ENCODE data around the gene GPR55. TPM values are rescaled to one million over a fixed set of nuclear protein-coding genes. Genes with fewer than 3 reads are reported as not detected.

The GPR55 gene
- total and polyA plus RNA-seq, 2 of the 4 experiments (the other 2 are of a cell fraction) = 0.03 TPM; not detected in 1

DNA sequence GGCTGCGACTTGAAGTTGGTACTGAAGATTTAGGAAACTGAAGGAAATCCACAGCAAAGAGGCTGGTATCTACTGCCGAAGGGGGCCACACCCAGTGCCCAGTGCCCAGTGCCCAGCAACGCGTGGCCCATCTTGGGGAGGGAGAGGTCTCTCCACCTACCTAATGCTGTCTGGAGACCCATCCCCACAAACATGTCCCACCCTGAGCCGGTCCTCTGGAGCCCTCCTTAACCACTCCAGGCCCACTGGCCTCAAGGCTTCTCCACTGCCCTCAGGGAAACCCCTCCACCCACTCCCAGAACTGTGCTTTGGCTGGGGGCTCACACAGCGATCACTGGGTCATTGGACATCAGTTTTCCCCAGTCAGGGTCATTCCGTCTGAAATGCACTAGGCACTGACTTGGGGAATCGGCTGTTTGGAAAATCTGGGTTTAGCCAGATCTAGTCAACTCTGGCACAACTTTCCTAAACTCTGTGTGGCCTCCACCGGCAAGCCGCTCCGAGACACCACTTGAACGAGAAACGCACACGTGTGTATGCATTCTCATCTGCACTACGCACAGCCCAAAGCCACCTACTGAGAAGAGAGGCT, 20.1 kb downstream of the GPR55 start:
- H3K27me3 ChIP-seq (ENCODE audit: control insufficient read depth, insufficient read depth, low read length) = peaks cover 10% of the 10 kb centered on the region
- no peak for ATAC-seq (ENCODE audit: low read depth)
- CTCF ChIA-PET = no interaction called here
- intact Hi-C loops (cut with micrococcal nuclease) (loop anchor here (10.0 kb wide), 1 partner anchor 550 kb away; no protein-coding TSS in a partner anchor), dilution Hi-C loops (cut with HindIII; ENCODE audit: low sequenced_read_pairs, unreplicated experiment) (no loop called here), in situ Hi-C loops (cut with MboI; ENCODE audit: low sequenced_read_pairs) (loop anchor here (5.0 kb wide), 1 partner anchor 82 kb away; no protein-coding TSS in a partner anchor)
- no peaks in the 10 kb centered on the region for H3K36me3 ChIP-seq (ENCODE audit: control insufficient read depth, insufficient read depth, low read length)
- POLR2A ChIA-PET (ENCODE audit: unreplicated experiment) = no interaction called here
- TF ChIP-seq MAFK (IDR thresholded peaks at IDR 0.05; ENCODE audit: low read depth, low read length) (no peak), MXI1 (IDR thresholded peaks at IDR 0.05; ENCODE audit: borderline replicate concordance, low read depth, low read length) (no peak), RAD21 (IDR thresholded peaks at IDR 0.05; ENCODE audit: low read length) (no peak), CEBPB (IDR thresholded peaks at IDR 0.05; ENCODE audit: low read depth, low read length) (no peak), CHD1 (IDR thresholded peaks at IDR 0.05; ENCODE audit: low read depth, low read length) (no peak), RCOR1 (IDR thresholded peaks at IDR 0.05; ENCODE audit: insufficient replicate concordance, low read length) (no peak), BHLHE40 (IDR thresholded peaks at IDR 0.05; ENCODE audit: low read depth, low read length) (no peak), MAZ (IDR thresholded peaks at IDR 0.05; ENCODE audit: borderline replicate concordance, low read depth, low read length) (no peak), NFE2L2 (IDR thresholded peaks at IDR 0.05; ENCODE audit: low read depth, low read length) (no peak), POLR2A (IDR thresholded peaks at IDR 0.05; ENCODE audit: low read depth, low read length) (no peak), FOS (IDR thresholded peaks at IDR 0.05; ENCODE audit: low read depth, low read length) (no peak), RFX5 (IDR thresholded peaks at IDR 0.05; ENCODE audit: low read depth, low read length) (no peak), SMC3 (IDR thresholded peaks at IDR 0.05; ENCODE audit: low read depth, low read length) (no peak)
- TF ChIP-seq, protein P1, sequence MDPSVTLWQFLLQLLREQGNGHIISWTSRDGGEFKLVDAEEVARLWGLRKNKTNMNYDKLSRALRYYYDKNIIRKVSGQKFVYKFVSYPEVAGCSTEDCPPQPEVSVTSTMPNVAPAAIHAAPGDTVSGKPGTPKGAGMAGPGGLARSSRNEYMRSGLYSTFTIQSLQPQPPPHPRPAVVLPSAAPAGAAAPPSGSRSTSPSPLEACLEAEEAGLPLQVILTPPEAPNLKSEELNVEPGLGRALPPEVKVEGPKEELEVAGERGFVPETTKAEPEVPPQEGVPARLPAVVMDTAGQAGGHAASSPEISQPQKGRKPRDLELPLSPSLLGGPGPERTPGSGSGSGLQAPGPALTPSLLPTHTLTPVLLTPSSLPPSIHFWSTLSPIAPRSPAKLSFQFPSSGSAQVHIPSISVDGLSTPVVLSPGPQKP (IDR thresholded peaks at IDR 0.05; ENCODE audit: borderline replicate concordance, low read depth, low read length) = no peak
- TF ChIP-seq, protein P2, sequence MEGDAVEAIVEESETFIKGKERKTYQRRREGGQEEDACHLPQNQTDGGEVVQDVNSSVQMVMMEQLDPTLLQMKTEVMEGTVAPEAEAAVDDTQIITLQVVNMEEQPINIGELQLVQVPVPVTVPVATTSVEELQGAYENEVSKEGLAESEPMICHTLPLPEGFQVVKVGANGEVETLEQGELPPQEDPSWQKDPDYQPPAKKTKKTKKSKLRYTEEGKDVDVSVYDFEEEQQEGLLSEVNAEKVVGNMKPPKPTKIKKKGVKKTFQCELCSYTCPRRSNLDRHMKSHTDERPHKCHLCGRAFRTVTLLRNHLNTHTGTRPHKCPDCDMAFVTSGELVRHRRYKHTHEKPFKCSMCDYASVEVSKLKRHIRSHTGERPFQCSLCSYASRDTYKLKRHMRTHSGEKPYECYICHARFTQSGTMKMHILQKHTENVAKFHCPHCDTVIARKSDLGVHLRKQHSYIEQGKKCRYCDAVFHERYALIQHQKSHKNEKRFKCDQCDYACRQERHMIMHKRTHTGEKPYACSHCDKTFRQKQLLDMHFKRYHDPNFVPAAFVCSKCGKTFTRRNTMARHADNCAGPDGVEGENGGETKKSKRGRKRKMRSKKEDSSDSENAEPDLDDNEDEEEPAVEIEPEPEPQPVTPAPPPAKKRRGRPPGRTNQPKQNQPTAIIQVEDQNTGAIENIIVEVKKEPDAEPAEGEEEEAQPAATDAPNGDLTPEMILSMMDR (conservative IDR thresholded peaks at IDR 0.05; ENCODE audit: low read depth, low read length) = no peak
- 79% methylated on average over 10 of the region's 15 CpGs; no CpG with 5 or more reads in 1 of the 2 experiments for WGBS, 2 experiments (ENCODE audit: extremely low coverage in 2 of 2, insufficient read length in 1 of 2)
- H2AK5ac ChIP-seq (ENCODE audit: low read depth, low read length) = no peak overlapping the region
- no peak overlapping the region for H3K14ac ChIP-seq (replicated peaks; ENCODE audit: low read depth, low read length)
- H3K23ac ChIP-seq (ENCODE audit: low read depth, low read length) = no peak overlapping the region
- no peak overlapping the region for H3K18ac ChIP-seq (ENCODE audit: low read depth, low read length)
- H3K9ac ChIP-seq (ENCODE audit: low read depth, low read length) = no peak overlapping the region
- H3K56ac ChIP-seq (ENCODE audit: extremely low read depth, insufficient read depth, low read length) = no peak overlapping the region
- no TSS peak for BruUV-seq (replicated peaks)
- H4K91ac ChIP-seq (ENCODE audit: insufficient read depth, low read depth, low read length) = no peak overlapping the region
- no peak overlapping the region for H4K8ac ChIP-seq (ENCODE audit: low read depth in 2 of 2, low read length in 2 of 2)
- peaks cover 6% of the 10 kb centered on the region for H3K4me1 ChIP-seq (ENCODE audit: control insufficient read depth, insufficient read depth, low read length)
- H3K27ac ChIP-seq (ENCODE audit: insufficient read depth, low read length) = no peak overlapping the region
- no peak overlapping the region for H2BK5ac ChIP-seq (ENCODE audit: low read depth, low read length, poor library complexity, severe bottlenecking)
- no peak overlapping the region for H3K4me3 ChIP-seq (ENCODE audit: insufficient read depth, low read depth, low read length)
- peaks cover 14% of the 10 kb centered on the region for H3K9me1 ChIP-seq (ENCODE audit: insufficient read depth, low read length)
- H3K4me2 ChIP-seq (ENCODE audit: low read depth, low read length) = no peak overlapping the region
- no peak overlapping the region for H3K4ac ChIP-seq (ENCODE audit: low read depth, low read length)
- H2BK120ac ChIP-seq (ENCODE audit: low read depth, low read length) = no peak overlapping the region
- no peak overlapping the region for H2BK15ac ChIP-seq (ENCODE audit: low read depth, low read length)
- H2AK9ac ChIP-seq (replicated peaks; ENCODE audit: low read depth, low read length, poor library complexity) = no peak overlapping the region
- H2AFZ ChIP-seq (replicated peaks; ENCODE audit: low read length, poor library complexity) = no peak overlapping the region
- no peak overlapping the region for H4K5ac ChIP-seq (ENCODE audit: low read depth, low read length)
- no peaks in the 10 kb centered on the region for H3K9me3 ChIP-seq (ENCODE audit: control insufficient read depth, insufficient read depth, low read length)
- no peak overlapping the region for H2BK20ac ChIP-seq (ENCODE audit: low read depth, low read length)
- H3K79me1 ChIP-seq (ENCODE audit: low read depth in 1 of 2, low read length in 2 of 2) = no peaks in the 10 kb centered on the region
- DNase-seq = no peak
- no peaks in the 10 kb centered on the region for H4K20me1 ChIP-seq (ENCODE audit: insufficient read depth, low read length)

Data from IMR-90 (cell line).